VCaP (cell line): ENCODE measurements around the gene MTRFR.
A peak's percentile ranks its signal among the peaks of the same experiment; 100 is the strongest.

Source experiments
- H3K27ac ChIP-seq: fragments of 450-650 bp; 2 replicates; pipeline ENCODE4 v1.5.1; 2017
- CTCF ChIP-seq: fragments of 450-650 bp; conservative IDR thresholded peaks from 2 replicates; pipeline ENCODE4 v1.5.1; 2017; ENCODE audit warnings: mild to moderate bottlenecking, moderate library complexity

Gene MTRFR

GRCh38 chr12:123263196-123263817 lies 30.1 kb downstream of the MTRFR start:
- no peak for TF ChIP-seq CTCF

GRCh38 chr12:123264642-123265041 lies 31.4 kb downstream of the MTRFR start:
- no peak overlapping the region for H3K27ac ChIP-seq
- TF ChIP-seq CTCF: peak; percentile 38

More at GRCh38 chr12:123263196-123263817, 30.1 kb downstream of the MTRFR start:
- H3K27ac ChIP-seq: no peak overlapping the region

GRCh38 chr12:123265851-123266678 lies 32.8 kb downstream of the MTRFR start:
- no peak overlapping the region for H3K27ac ChIP-seq
- TF ChIP-seq CTCF: no peak

- H3K27ac ChIP-seq: no peak overlapping the region
- no peak for TF ChIP-seq CTCF
Observed at GRCh38 chr12:123266679-123267277, 33.5 kb downstream of the MTRFR start.

- peak overlapping the region; percentile 10; the same call in 1 of the 2 replicates for H3K27ac ChIP-seq
- no peak for TF ChIP-seq CTCF
Observed at GRCh38 chr12:123267335-123267920, 34.2 kb downstream of the MTRFR start.

- TF ChIP-seq CTCF: no peak
- peak overlapping the region; percentile 10; the same call in 1 of the 2 replicates for H3K27ac ChIP-seq
Observed at GRCh38 chr12:123267991-123268843, 35.0 kb downstream of the MTRFR start.
